ENCODE results near the gene PPEF2.

DNA sequence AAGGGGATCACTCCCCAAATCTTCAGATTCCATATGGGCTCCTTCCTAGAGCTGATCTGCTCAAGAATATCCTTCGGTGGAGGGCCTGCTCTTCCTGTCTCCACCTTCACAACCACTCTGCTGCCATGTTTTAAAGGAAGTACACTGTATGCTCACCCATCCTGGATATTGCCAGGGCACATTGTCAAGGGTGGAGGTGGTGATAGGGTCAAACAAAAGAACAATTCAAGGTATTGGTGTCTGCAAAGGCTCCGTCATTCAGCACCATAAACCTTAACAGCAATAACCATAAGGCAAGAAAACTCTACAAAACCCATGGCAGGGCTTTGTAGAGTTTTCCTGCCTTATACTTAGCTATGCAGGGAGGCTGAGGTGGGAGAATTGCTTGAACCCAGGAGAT lies 19.7 kb upstream of the PPEF2 start:
- TF ChIP-seq, protein P1, sequence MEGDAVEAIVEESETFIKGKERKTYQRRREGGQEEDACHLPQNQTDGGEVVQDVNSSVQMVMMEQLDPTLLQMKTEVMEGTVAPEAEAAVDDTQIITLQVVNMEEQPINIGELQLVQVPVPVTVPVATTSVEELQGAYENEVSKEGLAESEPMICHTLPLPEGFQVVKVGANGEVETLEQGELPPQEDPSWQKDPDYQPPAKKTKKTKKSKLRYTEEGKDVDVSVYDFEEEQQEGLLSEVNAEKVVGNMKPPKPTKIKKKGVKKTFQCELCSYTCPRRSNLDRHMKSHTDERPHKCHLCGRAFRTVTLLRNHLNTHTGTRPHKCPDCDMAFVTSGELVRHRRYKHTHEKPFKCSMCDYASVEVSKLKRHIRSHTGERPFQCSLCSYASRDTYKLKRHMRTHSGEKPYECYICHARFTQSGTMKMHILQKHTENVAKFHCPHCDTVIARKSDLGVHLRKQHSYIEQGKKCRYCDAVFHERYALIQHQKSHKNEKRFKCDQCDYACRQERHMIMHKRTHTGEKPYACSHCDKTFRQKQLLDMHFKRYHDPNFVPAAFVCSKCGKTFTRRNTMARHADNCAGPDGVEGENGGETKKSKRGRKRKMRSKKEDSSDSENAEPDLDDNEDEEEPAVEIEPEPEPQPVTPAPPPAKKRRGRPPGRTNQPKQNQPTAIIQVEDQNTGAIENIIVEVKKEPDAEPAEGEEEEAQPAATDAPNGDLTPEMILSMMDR (conservative IDR thresholded peaks at IDR 0.05; ENCODE audit: low read depth, low read length), result no peak
- TF ChIP-seq EZH2 (IDR thresholded peaks at IDR 0.05; ENCODE audit: borderline replicate concordance, low read depth, low read length, poor library complexity, severe bottlenecking), result no peak
